Activated naive CD4-positive, alpha-beta T cell treated with anti-CD3 and anti-CD28 coated beads, Interleukin-2, amount 50 U/mL, for 72 hours (primary cell): Measurements from ENCODE around the gene COL25A1. TPM values are rescaled to one million over a fixed set of nuclear protein-coding genes. Genes with fewer than 3 reads are reported as not detected.
A peak's percentile ranks its signal among the peaks of the same experiment; 100 is the strongest.

ENCODE experiments used
- ATAC-seq, 2 donors: fragments of 150-1000 bp; cut with Tn5 transposase; 2 replicates each; pipeline ENCODE4 v1.10.0; 2021; ENCODE audit warnings: mild to moderate bottlenecking in 2 of 2, moderate library complexity in 2 of 2
- DNase-seq, 2 donors: peaks; one replicate each; pipeline ENCODE4 v3.0.0; 2021 to 2022; ENCODE audit warnings: low spot score in 2 of 2
- H3K27ac Mint-ChIP-seq, 2 donors: one replicate each; pipeline ENCODE4 v1.8.0; 2022; ENCODE audit warnings: mild to moderate bottlenecking in 2 of 2, mixed read lengths in 2 of 2
- H3K36me3 Mint-ChIP-seq, 2 donors: one replicate each; pipeline ENCODE4 v1.8.0; 2022; ENCODE audit warnings: mixed read lengths in 2 of 2
- H3K9me3 Mint-ChIP-seq, 2 donors: one replicate each; pipeline ENCODE4 v1.8.0; 2022; ENCODE audit warnings: mixed read lengths in 2 of 2
- total RNA-seq, 2 donors: library from RNA; stranded (reverse); gene quantifications; one replicate each; pipeline ENCODE4 v1.2.3, GENCODE V29; 2022

COL25A1 gene
- total RNA-seq, 2 donors from 2014 or later = not detected

- no peaks in the 10 kb centered on the region for H3K36me3 Mint-ChIP-seq
- H3K27ac Mint-ChIP-seq = no peak overlapping the region
- ATAC-seq (peak in 1 of 2 donors; percentile 85), DNase-seq (peak in 1 of 2 donors; percentile 3)
- H3K9me3 Mint-ChIP-seq = no peaks in the 10 kb centered on the region
These were observed 488.1 kb downstream of the COL25A1 start for GRCh38 chr4:108814326-108814725.

- H3K27ac Mint-ChIP-seq = no peak overlapping the region
- peak in 1 of 2 donors; percentile 7 for DNase-seq
- H3K9me3 Mint-ChIP-seq = no peaks in the 10 kb centered on the region
- no peaks in the 10 kb centered on the region for H3K36me3 Mint-ChIP-seq
- peak in 1 of 2 donors; percentile 88 for ATAC-seq
These were observed 489.2 kb downstream of the COL25A1 start for GRCh38 chr4:108813261-108813660.

GRCh38 chr4:108811486-108811885, 491.0 kb downstream of the COL25A1 start:
- no peak for ATAC-seq
- Mint-ChIP-seq H3K36me3 (no peaks in the 10 kb centered on the region), H3K9me3 (no peaks in the 10 kb centered on the region), H3K27ac (no peak overlapping the region)
- DNase-seq = no peak

- ATAC-seq = no peak
- no peak for DNase-seq
- Mint-ChIP-seq H3K9me3 (no peaks in the 10 kb centered on the region), H3K36me3 (no peaks in the 10 kb centered on the region), H3K27ac (no peak overlapping the region)
These were observed 492.4 kb downstream of the COL25A1 start for GRCh38 chr4:108810087-108810486.

GRCh38 chr4:108804648-108805273, 497.7 kb downstream of the COL25A1 start:
- Mint-ChIP-seq H3K9me3 (no peaks in the 10 kb centered on the region), H3K27ac (no peak overlapping the region), H3K36me3 (no peaks in the 10 kb centered on the region)
- DNase-seq (no peak), ATAC-seq (no peak)

- no peaks in the 10 kb centered on the region for H3K36me3 Mint-ChIP-seq
- H3K27ac Mint-ChIP-seq = no peak overlapping the region
- no peak for DNase-seq
- no peaks in the 10 kb centered on the region for H3K9me3 Mint-ChIP-seq
- ATAC-seq = no peak
These were observed 503.2 kb downstream of the COL25A1 start for GRCh38 chr4:108799306-108799705.

GRCh38 chr4:108796173-108796572, 506.3 kb downstream of the COL25A1 start:
- no peak overlapping the region for H3K27ac Mint-ChIP-seq
- no peaks in the 10 kb centered on the region for H3K36me3 Mint-ChIP-seq
- no peak for ATAC-seq
- H3K9me3 Mint-ChIP-seq = no peaks in the 10 kb centered on the region
- no peak for DNase-seq

- ATAC-seq = no peak
- no peak overlapping the region for H3K27ac Mint-ChIP-seq
- no peak for DNase-seq
- no peaks in the 10 kb centered on the region for H3K9me3 Mint-ChIP-seq
- no peaks in the 10 kb centered on the region for H3K36me3 Mint-ChIP-seq
These were observed 506.7 kb downstream of the COL25A1 start for GRCh38 chr4:108795733-108796132.

- Mint-ChIP-seq H3K27ac (no peak overlapping the region), H3K36me3 (no peaks in the 10 kb centered on the region), H3K9me3 (no peaks in the 10 kb centered on the region)
- no peak for ATAC-seq
- DNase-seq = no peak
These were observed 508.3 kb downstream of the COL25A1 start for GRCh38 chr4:108794136-108794535.

GRCh38 chr4:108793415-108793814, 509.0 kb downstream of the COL25A1 start:
- no peak for DNase-seq
- H3K36me3 Mint-ChIP-seq = no peaks in the 10 kb centered on the region
- ATAC-seq = no peak
- no peaks in the 10 kb centered on the region for H3K9me3 Mint-ChIP-seq
- no peak overlapping the region for H3K27ac Mint-ChIP-seq

GRCh38 chr4:108788731-108789130, 513.7 kb downstream of the COL25A1 start:
- ATAC-seq = no peak
- no peaks in the 10 kb centered on the region for H3K9me3 Mint-ChIP-seq
- H3K36me3 Mint-ChIP-seq = no peaks in the 10 kb centered on the region

GRCh38 chr4:108787724-108788123, 514.7 kb downstream of the COL25A1 start:
- no peak overlapping the region for H3K27ac Mint-ChIP-seq
- no peak for DNase-seq
- H3K9me3 Mint-ChIP-seq = no peaks in the 10 kb centered on the region
- ATAC-seq = no peak
- H3K36me3 Mint-ChIP-seq = no peaks in the 10 kb centered on the region

More at GRCh38 chr4:108788731-108789130, 513.7 kb downstream of the COL25A1 start:
- H3K27ac Mint-ChIP-seq = no peak overlapping the region
- DNase-seq = no peak

GRCh38 chr4:108787106-108787505, 515.4 kb downstream of the COL25A1 start:
- H3K36me3 Mint-ChIP-seq = no peaks in the 10 kb centered on the region
- ATAC-seq (no peak), DNase-seq (no peak)
- H3K27ac Mint-ChIP-seq = no peak overlapping the region
- no peaks in the 10 kb centered on the region for H3K9me3 Mint-ChIP-seq

GRCh38 chr4:108786351-108786750, 516.1 kb downstream of the COL25A1 start:
- H3K27ac Mint-ChIP-seq = no peak overlapping the region
- no peaks in the 10 kb centered on the region for H3K9me3 Mint-ChIP-seq
- ATAC-seq = no peak
- no peak for DNase-seq
- H3K36me3 Mint-ChIP-seq = no peaks in the 10 kb centered on the region

- DNase-seq = no peak
- ATAC-seq = no peak
- no peaks in the 10 kb centered on the region for H3K9me3 Mint-ChIP-seq
- no peaks in the 10 kb centered on the region for H3K36me3 Mint-ChIP-seq
- no peak overlapping the region for H3K27ac Mint-ChIP-seq
These were observed 518.6 kb downstream of the COL25A1 start for GRCh38 chr4:108783665-108784463.

GRCh38 chr4:108779958-108780357, 522.5 kb downstream of the COL25A1 start:
- no peaks in the 10 kb centered on the region for H3K36me3 Mint-ChIP-seq
- no peaks in the 10 kb centered on the region for H3K9me3 Mint-ChIP-seq
- no peak for DNase-seq
- H3K27ac Mint-ChIP-seq = no peak overlapping the region
- ATAC-seq = no peak

- ATAC-seq (no peak), DNase-seq (no peak)
- H3K9me3 Mint-ChIP-seq = no peaks in the 10 kb centered on the region
- H3K27ac Mint-ChIP-seq = no peak overlapping the region
- H3K36me3 Mint-ChIP-seq = no peaks in the 10 kb centered on the region
These were observed 525.1 kb downstream of the COL25A1 start for GRCh38 chr4:108777388-108777787.

- H3K36me3 Mint-ChIP-seq = no peaks in the 10 kb centered on the region
- ATAC-seq (no peak), DNase-seq (no peak)
- H3K9me3 Mint-ChIP-seq = no peaks in the 10 kb centered on the region
- no peak overlapping the region for H3K27ac Mint-ChIP-seq
These were observed 526.5 kb downstream of the COL25A1 start for GRCh38 chr4:108775921-108776320.
